B cell (primary cell): ENCODE measurements around the gene GLG1. TPM values are rescaled to one million over a fixed set of nuclear protein-coding genes. Genes with fewer than 3 reads are reported as not detected.

Experiments
- ATAC-seq: fragments of 200-7000 bp; cut with Tn5 transposase; one replicate; pipeline ENCODE4 v1.10.0; 2021; ENCODE audit warnings: low read depth, mild to moderate bottlenecking, moderate number of reproducible peaks, moderate library complexity
- CTCF ChIA-PET: fragments of 350-600 bp; sonication (Branson Sonifier 250); formaldehyde crosslinking; loops from one replicate; lab custom pipeline; 2021; ENCODE audit warnings: antibody characterized with exemption, inconsistent platforms; lab: Charles Lee
- POLR2A ChIA-PET: fragments of 350-600 bp; sonication (Branson Sonifier 250); formaldehyde crosslinking; loops from one replicate; lab custom pipeline; 2021; ENCODE audit warnings: antibody characterized with exemption; lab: Charles Lee
- DNase-seq: peaks from one replicate; pipeline ENCODE4 v3.0.0; 2013
- H2AFZ ChIP-seq: 2 replicates; pipeline ENCODE4 v1.6.1; 2012; ENCODE audit warnings: mild to moderate bottlenecking, low read depth, low read length; ENCODE audit not compliant: insufficient read depth, poor library complexity, severe bottlenecking
- H3K27ac ChIP-seq, 2 donors: 1 replicate in 1 of 2; 2 replicates in 1 of 2; pipeline ENCODE4 v1.5.1; 2012 to 2013; ENCODE audit warnings: low read length in 2 of 2, mild to moderate bottlenecking in 2 of 2, moderate library complexity in 1 of 2
- H3K27me3 ChIP-seq, 4 experiments: fragments of 200-600 bp in 1 of 4; sonication (generic) in 1 of 4; replicated peaks in 1 of 4; 1 replicate in 2 of 4; 2 replicates in 2 of 4; pipeline versions ENCODE4 v1.6.1 to v1.7.0; 2013 to 2016; ENCODE audit warnings: low read length in 3 of 4, mild to moderate bottlenecking in 2 of 4, mixed read lengths in 1 of 4, moderate library complexity in 1 of 4; ENCODE audit not compliant: insufficient read depth in 4 of 4, control insufficient read depth in 3 of 4; ENCODE audit errors: control extremely low read depth in 1 of 4
- H3K36me3 ChIP-seq, 2 experiments: replicated peaks in 1 of 2; 1 replicate in 1 of 2; 2 replicates in 1 of 2; pipeline versions ENCODE4 v1.6.1 to v1.7.1; 2013; ENCODE audit warnings: low read length in 1 of 2; ENCODE audit not compliant: insufficient read depth in 2 of 2, control insufficient read depth in 1 of 2; ENCODE audit errors: control extremely low read depth in 1 of 2, extremely low read depth in 1 of 2
- H3K4me1 ChIP-seq, 2 donors: fragments of 200-600 bp in 1 of 2; sonication (generic) in 1 of 2; 1 replicate in 1 of 2; 2 replicates in 1 of 2; pipeline versions ENCODE4 v1.5.1 to v1.6.1; 2013 to 2017; ENCODE audit warnings: low read length in 2 of 2; ENCODE audit not compliant: control insufficient read depth in 2 of 2, insufficient read depth in 2 of 2
- H3K4me2 ChIP-seq: replicated peaks from 2 replicates; pipeline ENCODE3; 2012; ENCODE audit warnings: mild to moderate bottlenecking, low read depth, low read length; ENCODE audit not compliant: poor library complexity, severe bottlenecking
- H3K4me3 ChIP-seq, 5 experiments: fragments of 200-600 bp in 1 of 5; sonication (generic) in 1 of 5; 1 replicate in 3 of 5; 2 replicates in 2 of 5; pipeline versions ENCODE4 v1.5.1 to v1.7.0; 2011 to 2016; ENCODE audit warnings: low read length in 4 of 5, mild to moderate bottlenecking in 4 of 5, low read depth in 2 of 5, control low read depth in 1 of 5, moderate library complexity in 1 of 5; ENCODE audit not compliant: insufficient read depth in 1 of 5; ENCODE audit errors: control extremely low read depth in 1 of 5, extremely low read depth in 1 of 5
- H3K79me2 ChIP-seq: fragments of 200-600 bp; sonication (generic); one replicate; pipeline ENCODE4 v1.6.0; 2016; ENCODE audit warnings: low read length; ENCODE audit not compliant: control insufficient read depth, insufficient read depth
- H3K9ac ChIP-seq: fragments of 200-600 bp; sonication (generic); 2 replicates; pipeline ENCODE4 v1.6.1; 2017; ENCODE audit warnings: mild to moderate bottlenecking, low read length, moderate library complexity
- H3K9me3 ChIP-seq, 3 donors: one replicate each; pipeline versions ENCODE4 v1.6.1 to v1.7.1; 2013; ENCODE audit warnings: low read length in 2 of 3; ENCODE audit not compliant: control insufficient read depth in 2 of 3, insufficient read depth in 1 of 3; ENCODE audit errors: control extremely low read depth in 1 of 3
- H4K20me1 ChIP-seq: 2 replicates; pipeline ENCODE4 v1.6.0; 2012; ENCODE audit warnings: mild to moderate bottlenecking, low read length; ENCODE audit not compliant: insufficient read depth, control insufficient read depth, poor library complexity, severe bottlenecking
- H3K27ac Mint-ChIP-seq: one replicate; pipeline ENCODE4 v1.8.0; 2021; ENCODE audit warnings: mixed read lengths
- H3K27me3 Mint-ChIP-seq: one replicate; pipeline ENCODE4 v1.8.0; 2021; ENCODE audit warnings: mixed read lengths
- H3K4me1 Mint-ChIP-seq: one replicate; pipeline ENCODE4 v1.8.0; 2021; ENCODE audit warnings: mixed read lengths
- H3K4me3 Mint-ChIP-seq: one replicate; pipeline ENCODE4 v1.8.0; 2021; ENCODE audit warnings: mixed read lengths
- H3K9me3 Mint-ChIP-seq: one replicate; pipeline ENCODE4 v1.8.0; 2022; ENCODE audit warnings: mixed read lengths; ENCODE audit not compliant: insufficient read depth
- CTCF ChIP-seq: fragments of 200-600 bp; IDR thresholded peaks from one replicate; pipeline ENCODE4 v1.8.0; 2022; ENCODE audit warnings: antibody characterized with exemption, mild to moderate bottlenecking
- EZH2 ChIP-seq: IDR thresholded peaks from 2 replicates; pipeline ENCODE4 v1.6.1; 2012; ENCODE audit warnings: borderline replicate concordance, low read depth, mild to moderate bottlenecking, moderate library complexity, low read length; ENCODE audit not compliant: insufficient read depth, poor library complexity, severe bottlenecking
- WGBS: methylation state at CpG from one replicate; pipeline ENCODE4 v1.1.5; 2013; ENCODE audit warnings: missing lambda C conversion rate; ENCODE audit not compliant: insufficient coverage; 5-methylcytosine and 5-hydroxymethylcytosine counted together
- intact Hi-C: fragments of 100-400 bp; cut with micrococcal nuclease; formaldehyde crosslinking; loops from one replicate; pipeline ENCODE4 v1.10.0; 2022
- polyA plus RNA-seq: library from polyadenylated mRNA; depleted of rRNA; stranded (reverse); fragments of >200 nt; gene quantifications from 2 replicates; pipeline ENCODE4 v1.2.3, GENCODE V29; 2012
- total RNA-seq, 2 donors: library from RNA; stranded (reverse); fragments of 120-200 nt in 1 of 2; gene quantifications; 1 replicate in 1 of 2; 2 replicates in 1 of 2; pipeline versions ENCODE4 v1.2.3 to v1.2.4, GENCODE V29; 2013 to 2022

GLG1 gene
- total and polyA plus RNA-seq, 2 donors (not counting 1 experiment from before 2014, with no cell fraction given), result 28.3 to 114 TPM

GRCh38 chr16:74450967-74451760 lies 155.8 kb downstream of the GLG1 start:
- ChIA-PET POLR2A (no interaction called here), CTCF (no interaction called here)
- H4K20me1 ChIP-seq, result peaks cover 4% of the 10 kb centered on the region
- peaks cover 4 to 13% of the 10 kb centered on the region in 2 donors for H3K4me1 ChIP-seq
- DNase-seq, result no peak
- no peaks in the 10 kb centered on the region for H3K27me3 ChIP-seq
- ATAC-seq, result no peak
- Mint-ChIP-seq H3K27ac (no peak overlapping the region), H3K4me1 (peaks cover 21% of the 10 kb centered on the region), H3K4me3 (no peak overlapping the region), H3K27me3 (no peaks in the 10 kb centered on the region), H3K9me3 (no peaks in the 10 kb centered on the region)
- peaks cover 2 to 58% of the 10 kb centered on the region in 2 experiments for H3K36me3 ChIP-seq
- TF ChIP-seq EZH2 (no peak), CTCF (no peak)
- no peak overlapping the region for H3K27ac ChIP-seq
- H2AFZ ChIP-seq, result no peak overlapping the region
- H3K9me3 ChIP-seq, result no peaks in the 10 kb centered on the region
- no peak overlapping the region for H3K4me2 ChIP-seq
- WGBS, result 96% methylated on average over 17 of the region's 20 CpGs
- H3K9ac ChIP-seq, result no peak overlapping the region
- H3K79me2 ChIP-seq, result no peaks in the 10 kb centered on the region
- intact Hi-C loops, result no loop called here
- H3K4me3 ChIP-seq, result no peak overlapping the region

- Histone ChIP-seq H3K4me1 (peaks cover 4 to 13% of the 10 kb centered on the region in 2 donors), H3K4me2 (no peak overlapping the region), H3K36me3 (peaks cover 0 to 50% of the 10 kb centered on the region in 2 experiments), H3K27me3 (no peaks in the 10 kb centered on the region), H3K9ac (no peak overlapping the region), H3K27ac (no peak overlapping the region), H3K4me3 (no peak overlapping the region), H3K79me2 (no peaks in the 10 kb centered on the region), H4K20me1 (peaks cover 4% of the 10 kb centered on the region), H2AFZ (no peak overlapping the region), H3K9me3 (no peaks in the 10 kb centered on the region)
- H3K27me3 Mint-ChIP-seq, result no peaks in the 10 kb centered on the region
- 100% methylated on average over 1 of the region's 3 CpGs for WGBS
- peaks cover 21% of the 10 kb centered on the region for H3K4me1 Mint-ChIP-seq
- ChIA-PET CTCF (no interaction called here), POLR2A (no interaction called here)
- TF ChIP-seq CTCF (no peak), EZH2 (no peak)
- H3K9me3 Mint-ChIP-seq, result no peaks in the 10 kb centered on the region
- no peak for ATAC-seq
- intact Hi-C loops, result no loop called here
- H3K27ac Mint-ChIP-seq, result no peak overlapping the region
- DNase-seq, result no peak
- no peak overlapping the region for H3K4me3 Mint-ChIP-seq
Observed at GRCh38 chr16:74450236-74450635, 156.7 kb downstream of the GLG1 start.
